Tibial artery (tissue), 4 donors: ENCODE measurements around the gene SEMA3F.

Source experiments
- DNase-seq, 2 donors: peaks; one replicate each; pipeline ENCODE4 v3.0.0-alpha.2; 2019
- H3K27ac ChIP-seq, 2 donors: fragments of 200-600 bp; sonication (generic) in 1 of 2; 1 replicate in 1 of 2; 2 replicates in 1 of 2; pipeline ENCODE4 v1.5.1; 2018 to 2019; ENCODE audit warnings: mild to moderate bottlenecking in 1 of 2
- H3K27me3 ChIP-seq, 2 donors: fragments of 200-600 bp; sonication (generic) in 1 of 2; one replicate each; pipeline versions ENCODE4 v1.5.1 to v1.6.0; 2016 to 2019
- H3K36me3 ChIP-seq, 3 donors: fragments of 200-600 bp; sonication (generic) in 2 of 3; one replicate each; pipeline ENCODE4 v1.5.1; 2016 to 2019; ENCODE audit warnings: mild to moderate bottlenecking in 2 of 3
- H3K4me1 ChIP-seq, 4 donors: fragments of 200-600 bp; sonication (generic) in 2 of 4; 1 replicate in 3 of 4; 2 replicates in 1 of 4; pipeline ENCODE4 v1.5.1; 2016 to 2019
- H3K4me3 ChIP-seq, 2 donors: fragments of 200-600 bp; sonication (generic) in 1 of 2; 1 replicate in 1 of 2; 2 replicates in 1 of 2; pipeline ENCODE4 v1.5.1; 2018 to 2019; ENCODE audit warnings: mild to moderate bottlenecking in 2 of 2
- H3K9me3 ChIP-seq, 3 donors: fragments of 200-600 bp; sonication (generic) in 1 of 3; one replicate each; pipeline ENCODE4 v1.5.1; 2016 to 2019
- intact Hi-C: fragments of 100-400 bp; cut with DNase I; formaldehyde crosslinking; loops from one replicate; pipeline ENCODE4 v1.15.0; 2023; ENCODE audit warnings: low total_unique reads
- TF ChIP-seq, protein P1 (sequence below), 2 experiments: fragments of 200-600 bp in 1 of 2; fragments of 450-650 bp in 1 of 2; IDR thresholded peaks; one replicate each; pipeline ENCODE4 v1.5.1; 2017 to 2019; ENCODE audit warnings: antibody characterized with exemption in 2 of 2, mild to moderate bottlenecking in 1 of 2, moderate library complexity in 1 of 2

SEMA3F gene

DNA sequence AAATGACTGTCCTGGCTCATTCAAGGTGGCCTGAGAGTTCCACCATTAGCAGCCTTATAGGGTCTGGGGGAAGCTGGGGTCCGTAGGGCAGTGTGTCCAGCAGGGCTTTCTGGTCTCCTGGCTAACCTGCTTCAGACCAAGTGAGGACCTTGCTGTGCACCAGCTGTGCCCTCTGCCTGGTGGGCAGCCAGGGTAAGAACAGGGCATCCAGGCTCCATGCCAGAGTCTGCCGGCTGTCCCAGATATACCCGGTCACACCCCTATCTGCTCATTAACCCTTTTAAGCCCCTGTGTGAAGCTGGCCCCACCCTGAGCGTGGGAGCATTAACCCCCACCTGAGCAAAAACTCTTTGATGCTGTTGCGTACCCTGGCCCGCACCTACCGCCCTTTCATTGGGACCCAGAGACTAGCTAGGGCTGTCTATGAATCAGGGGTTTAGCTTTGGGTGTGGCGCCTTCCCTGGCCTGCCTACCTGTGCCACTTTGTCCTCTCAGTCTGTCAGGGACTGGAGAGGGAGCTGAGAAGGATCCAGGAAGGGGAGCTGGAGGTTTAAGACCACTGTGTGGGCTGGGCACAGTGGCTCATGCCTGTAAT is 17.6 kb downstream of the SEMA3F start:
- H3K27ac ChIP-seq = no peak overlapping the region
- intact Hi-C loops = no loop called here

DNA sequence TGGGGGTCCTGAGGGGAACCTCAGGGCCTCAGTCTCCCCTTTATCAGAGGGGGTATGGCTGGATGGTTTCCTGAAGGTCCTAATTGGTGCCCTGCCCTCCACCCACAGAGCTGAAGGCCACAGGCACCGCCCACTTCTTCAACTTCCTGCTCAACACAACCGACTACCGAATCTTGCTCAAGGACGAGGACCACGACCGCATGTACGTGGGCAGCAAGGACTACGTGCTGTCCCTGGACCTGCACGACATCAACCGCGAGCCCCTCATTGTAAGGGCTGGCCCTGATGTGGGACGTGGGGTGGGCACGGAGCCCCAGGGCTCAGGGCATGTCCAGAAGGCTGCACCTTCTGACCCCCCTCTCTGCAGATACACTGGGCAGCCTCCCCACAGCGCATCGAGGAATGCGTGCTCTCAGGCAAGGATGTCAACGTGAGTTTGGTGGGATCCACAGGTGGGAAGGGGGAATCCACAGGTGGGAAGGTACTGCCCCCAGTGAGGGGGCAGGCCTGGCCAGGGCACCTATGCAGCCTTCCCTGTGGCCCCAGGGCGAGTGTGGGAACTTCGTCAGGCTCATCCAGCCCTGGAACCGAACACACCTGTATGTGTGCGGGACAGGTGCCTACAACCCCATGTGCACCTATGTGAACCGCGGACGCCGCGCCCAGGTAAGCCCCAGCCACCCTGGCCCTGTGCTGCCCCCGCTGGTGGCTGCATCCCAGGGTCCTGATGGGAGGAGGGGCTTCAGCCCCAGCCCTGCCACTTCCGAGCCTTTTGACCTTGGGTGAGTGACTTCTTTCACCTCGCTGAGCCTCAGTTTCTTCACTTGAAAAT is 18.8 kb downstream of the SEMA3F start:
- intact Hi-C loops = no loop called here
- TF ChIP-seq, protein P1, sequence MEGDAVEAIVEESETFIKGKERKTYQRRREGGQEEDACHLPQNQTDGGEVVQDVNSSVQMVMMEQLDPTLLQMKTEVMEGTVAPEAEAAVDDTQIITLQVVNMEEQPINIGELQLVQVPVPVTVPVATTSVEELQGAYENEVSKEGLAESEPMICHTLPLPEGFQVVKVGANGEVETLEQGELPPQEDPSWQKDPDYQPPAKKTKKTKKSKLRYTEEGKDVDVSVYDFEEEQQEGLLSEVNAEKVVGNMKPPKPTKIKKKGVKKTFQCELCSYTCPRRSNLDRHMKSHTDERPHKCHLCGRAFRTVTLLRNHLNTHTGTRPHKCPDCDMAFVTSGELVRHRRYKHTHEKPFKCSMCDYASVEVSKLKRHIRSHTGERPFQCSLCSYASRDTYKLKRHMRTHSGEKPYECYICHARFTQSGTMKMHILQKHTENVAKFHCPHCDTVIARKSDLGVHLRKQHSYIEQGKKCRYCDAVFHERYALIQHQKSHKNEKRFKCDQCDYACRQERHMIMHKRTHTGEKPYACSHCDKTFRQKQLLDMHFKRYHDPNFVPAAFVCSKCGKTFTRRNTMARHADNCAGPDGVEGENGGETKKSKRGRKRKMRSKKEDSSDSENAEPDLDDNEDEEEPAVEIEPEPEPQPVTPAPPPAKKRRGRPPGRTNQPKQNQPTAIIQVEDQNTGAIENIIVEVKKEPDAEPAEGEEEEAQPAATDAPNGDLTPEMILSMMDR (IDR thresholded peaks at IDR 0.05) = no peak
- no peak overlapping the region for H3K27ac ChIP-seq
- no peak overlapping the region for H3K4me3 ChIP-seq
- H3K9me3 ChIP-seq = no peaks in the 10 kb centered on the region
- no peaks in the 10 kb centered on the region for H3K27me3 ChIP-seq
- H3K36me3 ChIP-seq = peaks cover 7 to 41% (median 25%) of the 10 kb centered on the region in 3 donors
- peaks cover 0 to 39% (median 26%) of the 10 kb centered on the region in 4 donors for H3K4me1 ChIP-seq
- no peak for DNase-seq

More for the DNA sequence above, 17.6 kb downstream of the SEMA3F start:
- no peak for DNase-seq
- Histone ChIP-seq H3K9me3 (no peaks in the 10 kb centered on the region), H3K4me3 (no peak overlapping the region), H3K4me1 (peaks cover 0 to 51% (median 38%) of the 10 kb centered on the region in 4 donors), H3K27me3 (no peaks in the 10 kb centered on the region), H3K36me3 (peaks cover 7 to 41% (median 25%) of the 10 kb centered on the region in 3 donors)
- TF ChIP-seq, protein P1 (IDR thresholded peaks at IDR 0.05) = no peak

DNA sequence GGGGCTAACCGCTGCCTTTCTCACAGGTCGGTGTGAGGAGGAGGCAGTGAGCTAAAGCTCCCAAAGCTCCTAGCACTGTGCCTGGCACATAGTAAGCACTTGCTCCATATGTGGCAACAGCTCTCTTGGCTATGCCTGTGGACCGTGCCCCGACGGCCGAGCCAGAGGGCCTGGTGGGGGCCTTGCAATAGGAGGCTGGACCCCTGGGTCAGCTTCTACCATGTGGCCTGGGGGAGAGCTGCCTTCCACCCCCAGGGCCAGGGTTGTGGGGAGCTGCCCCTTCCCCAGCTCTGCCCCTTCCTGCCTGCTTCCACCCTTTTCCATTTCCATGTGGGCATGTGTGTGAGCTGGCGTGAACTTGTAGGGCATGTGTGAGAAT is 19.4 kb downstream of the SEMA3F start:
- DNase-seq = no peak
- H3K9me3 ChIP-seq = no peaks in the 10 kb centered on the region
- intact Hi-C loops = no loop called here
- peaks cover 7 to 41% (median 25%) of the 10 kb centered on the region in 3 donors for H3K36me3 ChIP-seq
- H3K27me3 ChIP-seq = no peaks in the 10 kb centered on the region
- TF ChIP-seq, protein P1 (IDR thresholded peaks at IDR 0.05) = no peak
- H3K4me1 ChIP-seq = peaks cover 0 to 33% (median 20%) of the 10 kb centered on the region in 4 donors
- H3K27ac ChIP-seq = no peak overlapping the region
- no peak overlapping the region for H3K4me3 ChIP-seq

DNA sequence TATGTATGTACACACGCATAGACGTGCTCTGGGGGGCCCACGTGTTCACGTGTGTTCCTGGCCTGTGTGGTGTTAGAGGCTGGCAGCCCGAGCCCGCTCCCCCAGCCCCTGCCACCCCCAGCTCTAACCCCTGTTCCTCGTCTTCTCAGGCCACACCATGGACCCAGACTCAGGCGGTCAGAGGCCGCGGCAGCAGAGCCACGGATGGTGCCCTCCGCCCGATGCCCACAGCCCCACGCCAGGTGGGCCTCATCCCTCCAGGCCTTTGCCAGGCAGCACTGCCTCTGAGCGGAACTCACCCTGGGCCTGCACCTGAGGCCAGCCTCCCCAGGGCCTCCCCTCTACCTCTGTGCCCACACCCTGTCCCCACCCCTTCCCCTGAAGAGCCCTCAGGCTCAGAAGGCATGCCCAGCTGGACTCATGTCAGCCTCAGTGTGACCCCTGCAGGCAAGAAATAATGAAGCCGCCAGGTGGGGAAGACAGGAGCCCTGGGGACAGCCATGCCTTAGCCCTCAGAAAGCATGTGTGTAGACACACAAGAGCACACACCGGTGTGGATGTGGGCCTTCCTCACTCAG is 19.9 kb downstream of the SEMA3F start:
- Histone ChIP-seq H3K4me3 (no peak overlapping the region), H3K27ac (no peak overlapping the region), H3K27me3 (no peaks in the 10 kb centered on the region), H3K4me1 (peaks cover 0 to 28% (median 15%) of the 10 kb centered on the region in 4 donors), H3K36me3 (peaks cover 7 to 41% (median 25%) of the 10 kb centered on the region in 3 donors), H3K9me3 (no peaks in the 10 kb centered on the region)
- intact Hi-C loops = no loop called here
- TF ChIP-seq, protein P1 (IDR thresholded peaks at IDR 0.05) = no peak
- DNase-seq = no peak

DNA sequence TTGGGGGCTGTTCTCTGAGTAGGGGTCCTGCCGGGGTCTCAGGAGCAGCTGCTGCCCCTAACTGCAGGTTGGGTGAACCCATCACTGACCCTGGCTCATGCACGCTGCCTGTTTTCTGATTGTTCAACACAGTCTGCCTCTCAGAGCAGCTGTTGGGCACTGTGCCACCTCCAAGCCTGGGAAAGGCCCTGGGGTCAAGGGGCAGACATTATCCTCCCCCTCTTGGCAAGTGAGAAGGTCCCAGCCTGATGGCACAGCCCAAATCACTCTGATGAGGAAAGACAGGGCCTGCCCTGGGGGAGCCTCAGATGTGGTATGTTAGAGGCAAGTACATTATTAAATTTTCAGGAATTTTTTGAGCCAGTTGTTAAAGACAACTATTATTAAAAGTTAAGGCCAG is 22.2 kb downstream of the SEMA3F start:
- Histone ChIP-seq H3K36me3 (peaks cover 7 to 47% (median 30%) of the 10 kb centered on the region in 3 donors), H3K9me3 (no peaks in the 10 kb centered on the region), H3K27me3 (no peaks in the 10 kb centered on the region), H3K27ac (no peak overlapping the region), H3K4me1 (peaks cover 0 to 7% (median 4%) of the 10 kb centered on the region in 4 donors), H3K4me3 (no peak overlapping the region)
- no peak for DNase-seq
- TF ChIP-seq, protein P1 (IDR thresholded peaks at IDR 0.05) = no peak
- intact Hi-C loops = no loop called here
